HG02852 (cell line): ENCODE results near the gene MRPL24.

Experiments
- ATAC-seq: cut with Tn5 transposase; IDR thresholded peaks from one replicate; pipeline ENCODE4 v1.9.1; 2021; ENCODE audit warnings: mild to moderate bottlenecking, moderate library complexity; ENCODE audit not compliant: unreplicated experiment

The MRPL24 gene

GRCh38 chr1:156711011-156711817, 29.7 kb downstream of the MRPL24 start:
- ATAC-seq = no peak

GRCh38 chr1:156709757-156710489, 31.0 kb downstream of the MRPL24 start:
- no peak for ATAC-seq

GRCh38 chr1:156709031-156709430, 31.9 kb downstream of the MRPL24 start:
- ATAC-seq = no peak

GRCh38 chr1:156708218-156708661, 32.6 kb downstream of the MRPL24 start:
- no peak for ATAC-seq

GRCh38 chr1:156707417-156708217, 33.3 kb downstream of the MRPL24 start:
- no peak for ATAC-seq

GRCh38 chr1:156706657-156707416, 34.1 kb downstream of the MRPL24 start:
- no peak for ATAC-seq

- no peak for ATAC-seq
Observed at GRCh38 chr1:156705918-156706656, 34.8 kb downstream of the MRPL24 start.

- no peak for ATAC-seq
Observed at GRCh38 chr1:156705321-156705917, 35.5 kb downstream of the MRPL24 start, which contains the start of gene CRABP2. CRABP2 (minus strand) TSS chr1:156705583; CDS start chr1:156705446, 137 bp downstream.

GRCh38 chr1:156704930-156705320, 36.0 kb downstream of the MRPL24 start:
- no peak for ATAC-seq

GRCh38 chr1:156704166-156704711, 36.6 kb downstream of the MRPL24 start:
- ATAC-seq = no peak

- ATAC-seq = no peak
Observed at GRCh38 chr1:156703741-156704140, 37.1 kb downstream of the MRPL24 start.

GRCh38 chr1:156703336-156703735, 37.6 kb downstream of the MRPL24 start:
- ATAC-seq = no peak

GRCh38 chr1:156700736-156701531, 40.0 kb downstream of the MRPL24 start:
- ATAC-seq = no peak

GRCh38 chr1:156698995-156699394, 41.9 kb downstream of the MRPL24 start:
- ATAC-seq = no peak

GRCh38 chr1:156697481-156697880, 43.4 kb downstream of the MRPL24 start:
- no peak for ATAC-seq

- ATAC-seq = no peak
Observed at GRCh38 chr1:156696755-156697154, 44.1 kb downstream of the MRPL24 start.

- ATAC-seq = no peak
Observed at GRCh38 chr1:156694690-156694962, 46.3 kb downstream of the MRPL24 start.

GRCh38 chr1:156693848-156694689, 46.8 kb downstream of the MRPL24 start:
- ATAC-seq = no peak
